Thyroid gland (tissue), 4 donors: ENCODE results near the gene GAS6.

Experiments
- POLR2A ChIP-seq, 2 donors: fragments of 450-650 bp; IDR thresholded peaks; one replicate each; pipeline ENCODE4 v1.6.1; 2017; ENCODE audit warnings: antibody characterized with exemption in 2 of 2, mild to moderate bottlenecking in 2 of 2, moderate library complexity in 1 of 2
- TF ChIP-seq, protein P1 (sequence below), 6 experiments: fragments of 200-600 bp in 3 of 6; fragments of 450-650 bp in 3 of 6; sonication (generic) in 3 of 6; IDR thresholded peaks; one replicate each; pipeline ENCODE4 v1.5.1; 2016 to 2019; ENCODE audit warnings: antibody characterized with exemption in 6 of 6, mild to moderate bottlenecking in 2 of 6, inconsistent platforms in 1 of 6, moderate library complexity in 1 of 6

DNA sequence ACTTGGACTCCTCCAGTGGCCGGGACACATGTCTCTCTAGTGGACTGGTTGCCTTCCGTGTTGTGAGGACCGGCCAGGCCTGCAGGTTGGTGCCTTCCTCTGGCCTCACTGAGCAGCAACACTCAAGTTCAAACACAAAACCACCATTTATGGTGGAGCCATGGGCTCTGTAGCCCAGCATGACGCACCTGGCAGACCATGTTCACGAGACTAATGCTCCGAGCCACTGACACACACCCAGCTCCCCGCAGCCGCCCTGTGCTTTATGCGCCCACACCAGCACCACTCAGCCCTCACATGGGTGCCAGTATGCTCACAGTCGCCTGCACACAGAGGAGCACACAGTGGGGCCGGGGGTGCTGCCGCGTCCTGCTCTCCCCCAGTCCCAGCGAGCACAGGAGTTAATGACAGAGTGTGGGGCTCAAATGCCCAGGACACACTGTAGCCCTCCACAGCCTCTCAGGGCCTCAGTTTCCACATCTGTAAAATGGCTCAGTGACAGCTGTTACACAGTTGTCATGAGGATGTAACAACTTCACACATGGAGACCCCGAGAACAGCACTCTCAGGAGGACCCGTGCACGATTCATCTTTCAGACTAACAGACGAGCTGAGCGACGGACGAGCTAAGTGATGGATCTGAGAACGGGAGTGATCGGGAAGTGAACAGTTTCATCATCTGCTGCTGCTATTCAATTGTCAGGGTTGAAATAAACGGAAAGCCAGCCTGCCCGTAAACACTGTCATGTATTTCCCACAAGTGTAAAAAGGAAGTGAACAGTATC is 7.8 kb downstream of the GAS6 start:
- TF ChIP-seq, protein P1, sequence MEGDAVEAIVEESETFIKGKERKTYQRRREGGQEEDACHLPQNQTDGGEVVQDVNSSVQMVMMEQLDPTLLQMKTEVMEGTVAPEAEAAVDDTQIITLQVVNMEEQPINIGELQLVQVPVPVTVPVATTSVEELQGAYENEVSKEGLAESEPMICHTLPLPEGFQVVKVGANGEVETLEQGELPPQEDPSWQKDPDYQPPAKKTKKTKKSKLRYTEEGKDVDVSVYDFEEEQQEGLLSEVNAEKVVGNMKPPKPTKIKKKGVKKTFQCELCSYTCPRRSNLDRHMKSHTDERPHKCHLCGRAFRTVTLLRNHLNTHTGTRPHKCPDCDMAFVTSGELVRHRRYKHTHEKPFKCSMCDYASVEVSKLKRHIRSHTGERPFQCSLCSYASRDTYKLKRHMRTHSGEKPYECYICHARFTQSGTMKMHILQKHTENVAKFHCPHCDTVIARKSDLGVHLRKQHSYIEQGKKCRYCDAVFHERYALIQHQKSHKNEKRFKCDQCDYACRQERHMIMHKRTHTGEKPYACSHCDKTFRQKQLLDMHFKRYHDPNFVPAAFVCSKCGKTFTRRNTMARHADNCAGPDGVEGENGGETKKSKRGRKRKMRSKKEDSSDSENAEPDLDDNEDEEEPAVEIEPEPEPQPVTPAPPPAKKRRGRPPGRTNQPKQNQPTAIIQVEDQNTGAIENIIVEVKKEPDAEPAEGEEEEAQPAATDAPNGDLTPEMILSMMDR (IDR thresholded peaks at IDR 0.05): no peak
- TF ChIP-seq POLR2A (IDR thresholded peaks at IDR 0.05): no peak
